ENCODE results near the gene NME5.

DNA sequence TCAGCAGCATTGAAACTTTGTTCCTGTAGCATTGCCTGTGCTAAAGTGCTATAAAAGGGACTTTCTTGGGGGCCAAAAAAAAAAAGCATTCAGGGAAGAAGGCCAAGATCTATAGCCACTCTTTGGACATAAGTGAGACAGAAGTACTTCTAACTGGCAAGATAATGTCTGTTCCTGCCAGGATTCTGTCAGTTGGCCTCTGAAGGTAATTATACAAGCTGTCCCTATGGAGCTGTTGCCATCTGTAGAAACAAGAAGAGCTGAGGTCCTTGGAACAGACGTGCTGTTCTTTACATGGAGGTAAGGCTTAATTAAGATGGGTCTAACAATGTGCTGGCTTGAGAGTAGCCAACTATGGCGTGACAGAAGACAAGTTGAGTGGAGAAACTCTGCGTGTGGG is 49.4 kb upstream of the NME5 start:
- TF ChIP-seq, protein P1, sequence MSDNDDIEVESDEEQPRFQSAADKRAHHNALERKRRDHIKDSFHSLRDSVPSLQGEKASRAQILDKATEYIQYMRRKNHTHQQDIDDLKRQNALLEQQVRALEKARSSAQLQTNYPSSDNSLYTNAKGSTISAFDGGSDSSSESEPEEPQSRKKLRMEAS (IDR thresholded peaks at IDR 0.05): no peak
- TF ChIP-seq, protein P2, sequence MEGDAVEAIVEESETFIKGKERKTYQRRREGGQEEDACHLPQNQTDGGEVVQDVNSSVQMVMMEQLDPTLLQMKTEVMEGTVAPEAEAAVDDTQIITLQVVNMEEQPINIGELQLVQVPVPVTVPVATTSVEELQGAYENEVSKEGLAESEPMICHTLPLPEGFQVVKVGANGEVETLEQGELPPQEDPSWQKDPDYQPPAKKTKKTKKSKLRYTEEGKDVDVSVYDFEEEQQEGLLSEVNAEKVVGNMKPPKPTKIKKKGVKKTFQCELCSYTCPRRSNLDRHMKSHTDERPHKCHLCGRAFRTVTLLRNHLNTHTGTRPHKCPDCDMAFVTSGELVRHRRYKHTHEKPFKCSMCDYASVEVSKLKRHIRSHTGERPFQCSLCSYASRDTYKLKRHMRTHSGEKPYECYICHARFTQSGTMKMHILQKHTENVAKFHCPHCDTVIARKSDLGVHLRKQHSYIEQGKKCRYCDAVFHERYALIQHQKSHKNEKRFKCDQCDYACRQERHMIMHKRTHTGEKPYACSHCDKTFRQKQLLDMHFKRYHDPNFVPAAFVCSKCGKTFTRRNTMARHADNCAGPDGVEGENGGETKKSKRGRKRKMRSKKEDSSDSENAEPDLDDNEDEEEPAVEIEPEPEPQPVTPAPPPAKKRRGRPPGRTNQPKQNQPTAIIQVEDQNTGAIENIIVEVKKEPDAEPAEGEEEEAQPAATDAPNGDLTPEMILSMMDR (IDR thresholded peaks at IDR 0.05 in 2 of 3, conservative IDR thresholded peaks at IDR 0.05 in 1 of 3; ENCODE audit: borderline replicate concordance in 1 of 3, insufficient read depth in 1 of 3, low read depth in 2 of 3, low read length in 2 of 3): no peak
- TF ChIP-seq YY1 (IDR thresholded peaks at IDR 0.05; ENCODE audit: extremely low read depth, insufficient replicate concordance, low read depth, low read length) (no peak), EZH2 (IDR thresholded peaks at IDR 0.05) (no peak), POLR2A (IDR thresholded peaks at IDR 0.05; ENCODE audit: borderline replicate concordance, extremely low read depth, insufficient read depth, insufficient read length) (no peak), POLR2AphosphoS5 (IDR thresholded peaks at IDR 0.05; ENCODE audit: low read depth, low read length) (no peak), FOSL1 (IDR thresholded peaks at IDR 0.05; ENCODE audit: low read depth) (no peak), SIN3A (IDR thresholded peaks at IDR 0.05; ENCODE audit: low read depth) (no peak), CBX3 (IDR thresholded peaks at IDR 0.05; ENCODE audit: low read depth) (no peak), JUND (IDR thresholded peaks at IDR 0.05) (no peak), RAD21 (IDR thresholded peaks at IDR 0.05; ENCODE audit: low read depth) (no peak), EZH2phosphoT487 (IDR thresholded peaks at IDR 0.05; ENCODE audit: borderline replicate concordance) (no peak)
- TF ChIP-seq, protein P3, sequence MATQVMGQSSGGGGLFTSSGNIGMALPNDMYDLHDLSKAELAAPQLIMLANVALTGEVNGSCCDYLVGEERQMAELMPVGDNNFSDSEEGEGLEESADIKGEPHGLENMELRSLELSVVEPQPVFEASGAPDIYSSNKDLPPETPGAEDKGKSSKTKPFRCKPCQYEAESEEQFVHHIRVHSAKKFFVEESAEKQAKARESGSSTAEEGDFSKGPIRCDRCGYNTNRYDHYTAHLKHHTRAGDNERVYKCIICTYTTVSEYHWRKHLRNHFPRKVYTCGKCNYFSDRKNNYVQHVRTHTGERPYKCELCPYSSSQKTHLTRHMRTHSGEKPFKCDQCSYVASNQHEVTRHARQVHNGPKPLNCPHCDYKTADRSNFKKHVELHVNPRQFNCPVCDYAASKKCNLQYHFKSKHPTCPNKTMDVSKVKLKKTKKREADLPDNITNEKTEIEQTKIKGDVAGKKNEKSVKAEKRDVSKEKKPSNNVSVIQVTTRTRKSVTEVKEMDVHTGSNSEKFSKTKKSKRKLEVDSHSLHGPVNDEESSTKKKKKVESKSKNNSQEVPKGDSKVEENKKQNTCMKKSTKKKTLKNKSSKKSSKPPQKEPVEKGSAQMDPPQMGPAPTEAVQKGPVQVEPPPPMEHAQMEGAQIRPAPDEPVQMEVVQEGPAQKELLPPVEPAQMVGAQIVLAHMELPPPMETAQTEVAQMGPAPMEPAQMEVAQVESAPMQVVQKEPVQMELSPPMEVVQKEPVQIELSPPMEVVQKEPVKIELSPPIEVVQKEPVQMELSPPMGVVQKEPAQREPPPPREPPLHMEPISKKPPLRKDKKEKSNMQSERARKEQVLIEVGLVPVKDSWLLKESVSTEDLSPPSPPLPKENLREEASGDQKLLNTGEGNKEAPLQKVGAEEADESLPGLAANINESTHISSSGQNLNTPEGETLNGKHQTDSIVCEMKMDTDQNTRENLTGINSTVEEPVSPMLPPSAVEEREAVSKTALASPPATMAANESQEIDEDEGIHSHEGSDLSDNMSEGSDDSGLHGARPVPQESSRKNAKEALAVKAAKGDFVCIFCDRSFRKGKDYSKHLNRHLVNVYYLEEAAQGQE (IDR thresholded peaks at IDR 0.05; ENCODE audit: low read depth): no peak

All from HCT116 (cell line).